ENCODE measurements around the gene NEK5.
"Not testable (repeated sequence)": the region's sequence is repeated elsewhere in the genome, so short reads cannot be mapped to it uniquely, and the experiment has no call there.

The NEK5 gene

DNA sequence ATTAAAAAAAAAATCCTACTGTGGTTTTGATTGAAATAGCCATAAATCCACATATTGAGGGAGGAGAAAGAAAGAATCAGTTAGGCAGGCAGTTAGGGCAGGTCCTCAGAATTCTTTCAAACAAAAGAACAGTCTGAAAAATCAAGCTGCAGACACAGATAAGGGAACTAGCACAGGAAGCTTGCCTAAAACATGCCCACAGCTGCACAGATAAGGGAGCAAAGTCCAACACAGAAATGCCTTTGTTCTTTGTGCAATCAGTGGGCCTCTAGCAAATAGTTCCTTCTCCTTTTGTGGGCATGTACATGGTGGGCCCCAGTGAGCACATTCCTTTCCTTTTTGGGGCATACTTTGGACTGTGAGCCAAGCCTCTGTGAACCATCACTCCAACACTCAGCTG is 61.6 kb downstream of the NEK5 start:
- DNase-seq (ENCODE audit: low spot score) = no peak

DNA sequence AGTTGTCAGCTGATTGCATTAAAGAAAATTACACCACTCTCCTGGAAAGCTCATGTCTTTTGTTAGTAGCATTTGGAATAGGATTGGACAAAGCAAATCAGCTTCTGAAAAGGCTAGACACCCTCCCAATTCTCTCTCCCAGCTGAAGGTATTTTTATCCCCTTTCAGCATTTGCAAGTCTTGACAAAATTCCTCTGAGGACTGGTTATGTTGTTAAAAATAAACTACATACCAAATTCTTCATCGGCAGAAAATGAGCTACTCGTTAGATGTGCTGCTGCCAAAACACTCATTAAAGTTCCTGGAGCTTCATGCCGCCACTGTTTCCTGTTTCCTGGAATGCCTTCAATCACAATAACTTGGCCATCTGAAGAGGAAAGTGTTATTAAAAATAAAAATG is 67.3 kb downstream of the NEK5 start:
- DNase-seq (ENCODE audit: low spot score) = peak; percentile 39

DNA sequence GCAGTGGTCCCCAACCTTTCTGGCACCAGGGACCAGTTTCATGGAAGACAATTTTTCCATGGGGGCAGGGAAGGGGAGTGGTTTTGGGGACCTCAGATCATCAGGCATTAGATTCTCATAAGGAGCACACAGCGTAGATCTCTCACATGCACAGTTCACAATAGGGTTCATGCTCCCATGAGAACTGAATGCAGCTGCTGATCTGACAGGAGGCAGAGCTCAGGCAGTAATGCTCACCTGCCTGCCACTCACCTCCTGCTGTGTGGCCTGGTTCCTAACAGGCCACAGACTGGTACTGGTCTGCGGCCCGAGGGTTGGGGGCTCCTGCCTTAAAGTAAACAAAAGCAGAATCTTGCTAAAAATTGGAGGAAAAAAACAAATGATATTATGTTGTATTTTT is 67.8 kb downstream of the NEK5 start:
- DNase-seq (ENCODE audit: low spot score) = not testable (repeated sequence)

- DNase-seq (ENCODE audit: low spot score) = no peak
Observed at GRCh38 chr13:52053460-52053859, 75.4 kb downstream of the NEK5 start.

DNA sequence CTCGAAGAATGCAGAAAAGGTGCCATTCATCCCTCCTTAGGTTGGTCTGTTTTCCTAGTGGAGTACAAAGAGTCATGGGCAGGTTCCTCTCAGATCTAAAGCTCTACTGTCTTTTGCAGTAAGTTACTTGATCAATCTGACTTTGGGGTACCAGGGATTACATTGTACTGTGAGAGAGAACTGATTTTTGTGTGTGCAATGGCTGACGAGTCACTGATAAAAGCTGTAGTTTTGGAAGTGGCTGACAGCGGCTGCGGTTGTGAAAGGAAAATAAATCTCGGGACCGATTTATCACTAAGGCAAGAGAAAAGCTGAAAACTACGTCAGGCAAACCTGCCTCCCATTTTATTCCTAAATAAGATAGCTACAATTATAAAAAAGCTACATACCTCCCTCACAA is 77.5 kb downstream of the NEK5 start:
- no peak for DNase-seq (ENCODE audit: low spot score)

DNA sequence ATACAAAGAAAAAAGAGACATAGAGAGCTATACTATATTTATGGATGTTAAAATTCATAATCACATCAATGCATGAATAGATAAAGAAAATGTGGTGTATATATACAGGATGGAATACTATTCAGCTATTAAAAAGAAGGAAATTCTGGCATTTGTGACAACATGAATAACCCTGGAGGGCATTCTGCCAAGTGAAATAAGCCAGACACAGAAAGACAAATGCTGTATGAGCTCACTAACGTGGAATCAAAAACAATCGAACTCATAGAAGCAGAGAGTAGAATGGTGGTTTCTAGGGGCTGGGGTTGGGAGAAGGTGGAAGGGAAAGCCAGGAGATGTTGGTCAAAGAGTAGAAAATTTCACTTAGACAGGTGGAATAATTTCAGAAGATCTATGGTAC is 80.4 kb downstream of the NEK5 start:
- DNase-seq (ENCODE audit: low spot score) = no peak

GRCh38 chr13:52047463-52047862 is 81.4 kb downstream of the NEK5 start:
- no peak for DNase-seq (ENCODE audit: low spot score)

DNA sequence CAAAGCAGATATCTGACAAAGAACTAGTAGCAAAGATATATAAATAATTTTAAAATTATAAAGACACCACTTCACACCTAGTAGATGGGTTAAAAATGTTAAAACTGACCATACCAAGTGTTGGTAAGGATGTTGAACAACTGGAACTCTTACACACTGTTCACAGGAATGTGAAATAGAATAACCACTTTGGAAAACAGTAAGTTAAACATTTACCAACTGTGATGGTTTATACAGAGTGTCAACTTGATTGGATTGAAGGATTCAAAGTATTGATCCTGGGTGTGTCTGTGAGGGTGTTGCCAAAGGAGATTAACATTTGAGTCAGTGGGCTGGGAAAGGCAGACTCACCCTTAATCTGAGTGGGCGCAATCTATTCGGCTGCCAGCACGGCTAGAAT is 85.2 kb downstream of the NEK5 start:
- DNase-seq (ENCODE audit: low spot score) = no peak

GRCh38 chr13:52036037-52036436 is 92.8 kb downstream of the NEK5 start:
- DNase-seq (ENCODE audit: low spot score) = no peak

- DNase-seq (ENCODE audit: low spot score) = no peak
Observed at GRCh38 chr13:52034616-52035226, 94.2 kb downstream of the NEK5 start.

DNA sequence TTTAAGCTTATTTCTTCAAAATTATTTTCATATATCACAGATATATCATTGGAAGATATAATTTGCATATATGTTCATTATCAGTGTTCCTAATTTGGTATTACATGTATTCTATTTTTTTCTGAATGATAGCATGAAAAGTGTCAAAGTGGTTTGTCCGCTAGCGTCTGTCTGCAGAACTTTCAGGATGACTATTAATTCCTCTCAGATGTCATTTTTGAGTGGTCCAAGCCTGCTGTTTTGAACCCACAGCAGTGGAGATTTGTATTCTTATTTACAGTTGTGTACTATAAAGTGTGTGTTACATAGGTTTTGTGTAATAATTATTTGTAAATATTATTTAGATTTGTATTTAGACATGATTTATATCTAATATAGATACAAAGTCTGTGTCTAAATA is 95.8 kb downstream of the NEK5 start:
- DNase-seq (ENCODE audit: low spot score) = no peak

DNA sequence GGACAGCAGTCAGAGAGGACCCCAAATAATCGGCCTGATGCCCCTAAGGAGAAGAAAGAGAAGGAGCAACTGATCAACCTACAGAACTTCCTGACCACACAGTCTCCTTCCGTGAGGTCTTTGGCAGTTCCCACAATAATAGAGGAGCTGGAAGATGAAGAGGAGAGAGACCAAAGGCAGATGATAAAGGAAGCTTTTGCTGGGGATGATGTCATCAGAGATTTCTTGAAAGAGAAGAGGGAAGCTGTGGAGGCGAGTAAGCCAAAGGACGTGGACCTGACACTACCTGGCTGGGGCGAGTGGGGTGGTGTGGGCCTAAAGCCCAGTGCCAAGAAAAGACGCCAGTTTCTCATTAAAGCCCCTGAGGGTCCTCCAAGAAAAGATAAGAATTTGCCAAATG is 98.5 kb downstream of the NEK5 start:
- not testable (repeated sequence) for DNase-seq (ENCODE audit: low spot score)

DNA sequence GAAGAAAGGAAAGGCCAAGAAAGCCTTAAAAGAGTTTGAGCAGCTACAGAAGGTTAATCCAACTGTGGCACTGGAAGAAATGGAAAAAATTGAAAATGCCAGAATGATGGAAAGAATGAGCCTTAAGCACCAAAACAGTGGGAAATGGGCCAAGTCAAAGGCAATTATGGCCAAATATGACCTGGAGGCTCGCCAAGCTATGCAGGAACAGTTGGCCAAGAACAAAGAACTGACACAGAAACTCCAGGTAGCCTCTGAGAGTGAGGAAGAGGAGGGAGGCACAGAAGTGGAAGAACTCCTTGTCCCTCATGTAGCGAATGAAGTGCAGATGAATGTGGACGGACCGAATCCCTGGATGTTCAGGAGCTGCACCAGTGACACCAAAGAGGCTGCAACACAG is 99.3 kb downstream of the NEK5 start:
- DNase-seq (ENCODE audit: low spot score) = no peak

DNA sequence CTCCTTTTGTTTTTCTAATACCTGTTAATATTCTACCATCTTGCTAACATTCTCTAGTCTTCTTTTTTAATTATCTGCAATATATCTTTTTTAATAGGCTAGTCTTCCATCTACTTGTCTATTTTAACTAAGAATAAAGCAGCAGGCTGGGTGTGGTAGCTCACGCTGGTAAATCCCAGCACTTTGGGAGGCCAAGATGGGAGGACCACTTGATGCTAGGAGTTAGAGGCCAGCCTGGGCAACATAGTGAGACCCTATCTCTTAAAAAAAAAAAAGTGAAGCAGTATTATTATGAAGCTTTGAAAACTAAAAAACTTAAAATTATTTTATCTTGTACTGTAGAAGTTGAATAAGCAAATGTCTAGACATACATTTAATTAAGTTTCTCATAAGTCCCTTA is 101.0 kb downstream of the NEK5 start:
- no peak for DNase-seq (ENCODE audit: low spot score)

GRCh38 chr13:52026246-52026626 is 102.6 kb downstream of the NEK5 start:
- DNase-seq (ENCODE audit: low spot score) = no peak

DNA sequence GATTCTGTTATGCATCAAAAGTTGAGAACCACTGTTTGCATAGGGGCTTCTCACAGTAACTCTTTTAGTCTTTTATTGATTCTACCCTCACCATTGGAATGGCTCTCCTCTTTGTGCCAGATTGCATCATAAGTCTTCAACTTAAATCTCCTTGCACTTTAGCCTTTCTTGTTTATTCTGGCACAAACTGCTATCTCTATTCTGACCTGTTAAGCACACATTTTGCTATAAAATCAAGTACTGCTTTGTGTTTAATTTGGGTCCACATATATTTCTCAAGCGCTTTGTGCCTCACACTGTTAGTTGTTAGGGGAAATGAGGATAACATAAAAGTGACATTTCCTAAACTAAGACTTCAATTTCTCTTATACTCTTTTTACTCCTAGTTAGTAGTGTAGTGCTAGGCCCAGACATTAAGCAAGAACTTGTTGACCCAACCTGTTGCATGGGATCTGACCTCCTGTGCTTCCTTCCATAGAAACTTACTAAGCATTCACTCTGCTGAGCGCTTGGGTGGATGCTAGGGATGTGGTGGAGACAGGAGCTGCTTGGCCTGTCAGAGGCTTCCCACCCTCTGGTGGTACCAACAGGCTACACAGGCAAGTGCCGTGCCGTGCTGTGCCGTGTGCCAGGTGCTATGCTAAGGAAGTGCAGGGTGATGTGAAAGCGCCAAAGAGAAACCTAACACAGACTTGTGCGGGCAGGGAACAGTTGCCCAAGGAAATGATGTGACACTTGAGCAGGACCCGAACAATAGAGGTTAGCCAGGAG is 103.2 kb downstream of the NEK5 start:
- no peak for DNase-seq (ENCODE audit: low spot score)

DNA sequence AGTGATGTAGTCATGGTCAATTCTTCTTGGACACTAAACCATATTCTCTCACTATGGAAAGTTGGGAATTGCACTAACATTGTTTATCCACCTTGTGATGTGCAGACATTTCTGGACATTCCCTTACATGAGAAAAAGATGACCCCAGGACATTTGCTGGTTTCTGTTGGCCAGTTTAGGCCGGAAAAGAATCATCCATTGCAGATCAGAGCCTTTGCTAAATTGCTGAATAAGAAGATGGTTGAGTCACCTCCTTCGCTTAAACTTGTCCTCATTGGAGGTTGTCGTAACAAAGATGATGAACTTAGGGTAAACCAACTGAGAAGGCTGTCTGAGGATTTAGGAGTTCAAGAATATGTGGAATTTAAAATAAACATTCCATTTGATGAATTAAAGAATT is 104.4 kb downstream of the NEK5 start, which contains the start of gene UTP14C:
UTP14C (plus strand) TSS at position 211 of the 400 bp plus-strand sequence. CDS start 4,114 bp downstream, outside the sequence.
- DNase-seq (ENCODE audit: low spot score) = no peak

GRCh38 chr13:52022356-52022755 is 106.5 kb downstream of the NEK5 start:
- DNase-seq (ENCODE audit: low spot score) = no peak

DNA sequence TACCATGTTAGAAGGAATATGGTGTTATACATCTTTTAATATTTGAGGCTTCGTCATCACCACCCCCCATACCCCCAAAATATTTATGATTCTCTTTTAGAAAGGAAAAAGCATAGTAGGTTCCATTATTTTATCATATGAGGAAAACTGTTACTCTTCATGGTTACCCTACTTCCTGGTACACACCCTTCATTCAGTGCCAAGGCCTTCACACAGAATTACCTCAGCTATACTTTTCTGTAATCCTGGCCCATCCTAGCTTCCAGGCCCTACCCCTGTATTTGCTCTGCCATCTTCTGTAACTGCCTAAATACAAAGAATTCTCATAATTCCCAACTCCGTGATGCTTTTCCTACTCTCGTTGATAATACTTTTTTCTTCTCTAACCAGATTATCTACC is 108.7 kb downstream of the NEK5 start:
- no peak for DNase-seq (ENCODE audit: low spot score)

GRCh38 chr13:52016296-52016695 is 112.6 kb downstream of the NEK5 start:
- no peak for DNase-seq (ENCODE audit: low spot score)

DNA sequence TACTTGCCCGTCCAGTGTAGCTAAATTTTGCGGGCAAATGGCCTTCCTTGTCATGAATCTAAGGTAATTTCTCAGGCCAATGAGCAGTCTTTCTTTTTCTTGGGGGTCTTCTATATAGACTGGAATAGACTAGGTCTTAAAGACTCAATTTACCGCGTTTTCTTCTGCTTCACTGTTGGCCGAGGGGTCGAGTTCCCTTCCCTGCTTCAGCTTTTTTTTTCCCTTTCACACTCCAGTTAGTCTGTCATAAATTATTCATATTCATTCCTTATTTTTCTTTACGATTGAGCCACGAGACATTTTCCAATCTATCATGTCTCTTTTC is 116.4 kb downstream of the NEK5 start:
- DNase-seq (ENCODE audit: low spot score) = no peak

GRCh38 chr13:52011632-52012511 is 117.0 kb downstream of the NEK5 start, which contains the start of gene ALG11:
Gene ALG11 (plus strand): TSS chr13:52012398. CDS start chr13:52012419, 21 bp downstream.
- peak; percentile 99 for DNase-seq (ENCODE audit: low spot score)

All from kidney tubule cell (primary cell).